BLaER1 treated with 17β-estradiol and CSF1 and Interleukin-3, amounts not matched to agents 10 nM and 100 nM (cell line): ENCODE results near the gene KIAA0040.
"Not testable (repeated sequence)": the region's sequence is repeated elsewhere in the genome, so short reads cannot be mapped to it uniquely, and the experiment has no call there.

Experiments used
- H3K27ac ChIP-seq, 11 experiments: shearing (Covaris generic); formaldehyde crosslinking; 2 replicates each; pipeline ENCODE4 v1.8.1; 2022
- H3K27me3 ChIP-seq, 11 experiments: shearing (Covaris generic); formaldehyde crosslinking; 2 replicates each; pipeline ENCODE4 v1.8.1; 2022
- H3K36me3 ChIP-seq, 11 experiments: shearing (Covaris generic); formaldehyde crosslinking; 2 replicates each; pipeline ENCODE4 v1.8.1; 2022
- H3K4me1 ChIP-seq, 10 experiments: shearing (Covaris generic); formaldehyde crosslinking; 2 replicates each; pipeline ENCODE4 v1.8.1; 2022
- H3K4me2 ChIP-seq, 11 experiments: shearing (Covaris generic); formaldehyde crosslinking; 2 replicates each; pipeline ENCODE4 v1.8.1; 2022
- H3K4me3 ChIP-seq, 10 experiments: shearing (Covaris generic); formaldehyde crosslinking; 2 replicates each; pipeline ENCODE4 v1.8.1; 2022
- H3K9ac ChIP-seq, 11 experiments: shearing (Covaris generic); formaldehyde crosslinking; 2 replicates each; pipeline ENCODE4 v1.8.1; 2022
- H3K9me3 ChIP-seq, 11 experiments: shearing (Covaris generic); formaldehyde crosslinking; replicated peaks in 1 of 11; 2 replicates each; pipeline ENCODE4 v1.8.1; 2022
- H4K20me1 ChIP-seq, 11 experiments: shearing (Covaris generic); formaldehyde crosslinking; 2 replicates each; pipeline ENCODE4 v1.8.1; 2022
- Cebpa-rat ChIP-seq, 11 experiments: shearing (Covaris generic); IDR thresholded peaks; 2 replicates each; pipeline ENCODE4 v1.8.1; 2022

KIAA0040 gene

GRCh38 chr1:175118375-175119367 is 73.9 kb downstream of the KIAA0040 start:
- H3K36me3 ChIP-seq: no peaks in the 10 kb centered on the region
- no peak overlapping the region for H3K9ac ChIP-seq
- peaks cover 0 to 12% (median under 1%) of the 10 kb centered on the region in 11 experiments; a peak in 9 of 22 replicates for H3K9me3 ChIP-seq
- no peaks in the 10 kb centered on the region for H4K20me1 ChIP-seq
- no peak overlapping the region for H3K27ac ChIP-seq
- no peak for TF ChIP-seq Cebpa-rat (IDR thresholded peaks at IDR 0.05)
- H3K27me3 ChIP-seq: no peaks in the 10 kb centered on the region
- no peak overlapping the region for H3K4me3 ChIP-seq
- H3K4me2 ChIP-seq: no peak overlapping the region
- H3K4me1 ChIP-seq: peaks cover 0 to 5% (median 4%) of the 10 kb centered on the region in 10 experiments; a peak in 9 of 20 replicates

GRCh38 chr1:175116903-175117302 is 75.7 kb downstream of the KIAA0040 start:
- H3K27ac ChIP-seq: no peak overlapping the region
- no peaks in the 10 kb centered on the region for H3K36me3 ChIP-seq
- H4K20me1 ChIP-seq: no peaks in the 10 kb centered on the region
- no peak for TF ChIP-seq Cebpa-rat (IDR thresholded peaks at IDR 0.05)
- peaks cover 7 to 24% (median 12%) of the 10 kb centered on the region in 11 experiments; a peak in 20 of 22 replicates for H3K9me3 ChIP-seq
- H3K4me2 ChIP-seq: no peak overlapping the region
- no peak overlapping the region for H3K9ac ChIP-seq
- no peaks in the 10 kb centered on the region for H3K27me3 ChIP-seq
- H3K4me3 ChIP-seq: no peak overlapping the region
- H3K4me1 ChIP-seq: no peaks in the 10 kb centered on the region

GRCh38 chr1:175116210-175116798 is 76.3 kb downstream of the KIAA0040 start:
- no peak overlapping the region for H3K4me2 ChIP-seq
- H3K9ac ChIP-seq: no peak overlapping the region
- H4K20me1 ChIP-seq: no peaks in the 10 kb centered on the region
- H3K9me3 ChIP-seq: peaks cover 7 to 24% (median 12%) of the 10 kb centered on the region in 11 experiments; a peak in 20 of 22 replicates
- no peaks in the 10 kb centered on the region for H3K4me1 ChIP-seq
- no peak overlapping the region for H3K27ac ChIP-seq
- no peaks in the 10 kb centered on the region for H3K27me3 ChIP-seq
- no peak for TF ChIP-seq Cebpa-rat (IDR thresholded peaks at IDR 0.05)
- H3K36me3 ChIP-seq: no peaks in the 10 kb centered on the region
- no peak overlapping the region for H3K4me3 ChIP-seq

- Histone ChIP-seq H3K36me3 (no peaks in the 10 kb centered on the region), H4K20me1 (no peaks in the 10 kb centered on the region), H3K9me3 (peaks cover 7 to 24% (median 12%) of the 10 kb centered on the region in 11 experiments; a peak in 20 of 22 replicates), H3K27me3 (no peaks in the 10 kb centered on the region), H3K4me2 (no peak overlapping the region), H3K4me3 (no peak overlapping the region), H3K9ac (no peak overlapping the region), H3K27ac (no peak overlapping the region), H3K4me1 (no peaks in the 10 kb centered on the region)
- TF ChIP-seq Cebpa-rat (IDR thresholded peaks at IDR 0.05): no peak
Measured at GRCh38 chr1:175114996-175115395, 77.6 kb downstream of the KIAA0040 start.

- not testable (repeated sequence) for H3K4me3 ChIP-seq, H3K27me3 ChIP-seq, H3K36me3 ChIP-seq, H3K27ac ChIP-seq, H4K20me1 ChIP-seq, H3K4me2 ChIP-seq, H3K4me1 ChIP-seq, H3K9ac ChIP-seq
- H3K9me3 ChIP-seq: peaks cover 13 to 34% (median 17%) of the 10 kb centered on the region in 11 experiments
Measured at GRCh38 chr1:175108331-175108820, 84.2 kb downstream of the KIAA0040 start.
